ENCODE data around the gene EXOC4.

EXOC4 gene

GRCh38 chr7:133845005-133845404 is 592.1 kb downstream of the EXOC4 start:
- no peaks in the 10 kb centered on the region for H3K79me2 ChIP-seq (ENCODE audit: insufficient read depth, low read length)
- H3F3A ChIP-seq (ENCODE audit: insufficient read depth, low read length), result no peaks in the 10 kb centered on the region
- no peaks in the 10 kb centered on the region for H3K36me3 ChIP-seq (ENCODE audit: insufficient read depth, low read length)
- no peaks in the 10 kb centered on the region for H3K9me2 ChIP-seq (ENCODE audit: low read depth, low read length)
- no peak overlapping the region for H3K27ac ChIP-seq (ENCODE audit: low read depth, low read length, poor library complexity, severe bottlenecking)
- no peaks in the 10 kb centered on the region for H4K20me1 ChIP-seq (ENCODE audit: insufficient read depth, low read length)
- TF ChIP-seq CTCF (IDR thresholded peaks at IDR 0.05; ENCODE audit: low read length), result no peak
- TF ChIP-seq EZH2 (IDR thresholded peaks at IDR 0.05; ENCODE audit: borderline replicate concordance, low read length), result no peak
- H3K9ac ChIP-seq (ENCODE audit: low read length), result no peak overlapping the region
- no peak overlapping the region for H3K4me2 ChIP-seq (ENCODE audit: low read length)
- H3K9me3 ChIP-seq (ENCODE audit: low read length), result no peaks in the 10 kb centered on the region
- no peak overlapping the region for H3K4me3 ChIP-seq (ENCODE audit: low read depth, low read length, poor library complexity, severe bottlenecking)
- H3K27me3 ChIP-seq (ENCODE audit: insufficient read depth, low read length), result no peaks in the 10 kb centered on the region
- no peak overlapping the region for H2AFZ ChIP-seq (ENCODE audit: low read length)
- H3K4me1 ChIP-seq (ENCODE audit: insufficient read depth, low read length, severe bottlenecking), result no peaks in the 10 kb centered on the region

GRCh38 chr7:133846203-133846945 is 593.5 kb downstream of the EXOC4 start:
- Histone ChIP-seq H3K36me3 (ENCODE audit: insufficient read depth, low read length) (no peaks in the 10 kb centered on the region), H3K27ac (ENCODE audit: low read depth, low read length, poor library complexity, severe bottlenecking) (no peak overlapping the region), H2AFZ (ENCODE audit: low read length) (no peak overlapping the region), H3K9ac (ENCODE audit: low read length) (no peak overlapping the region), H3K4me2 (ENCODE audit: low read length) (no peak overlapping the region), H3F3A (ENCODE audit: insufficient read depth, low read length) (no peaks in the 10 kb centered on the region), H3K4me3 (ENCODE audit: low read depth, low read length, poor library complexity, severe bottlenecking) (no peak overlapping the region), H3K9me3 (ENCODE audit: low read length) (no peaks in the 10 kb centered on the region), H4K20me1 (ENCODE audit: insufficient read depth, low read length) (no peaks in the 10 kb centered on the region), H3K9me2 (ENCODE audit: low read depth, low read length) (no peaks in the 10 kb centered on the region), H3K4me1 (ENCODE audit: insufficient read depth, low read length, severe bottlenecking) (no peaks in the 10 kb centered on the region), H3K79me2 (ENCODE audit: insufficient read depth, low read length) (no peaks in the 10 kb centered on the region), H3K27me3 (ENCODE audit: insufficient read depth, low read length) (no peaks in the 10 kb centered on the region)
- no peak for TF ChIP-seq CTCF (IDR thresholded peaks at IDR 0.05; ENCODE audit: low read length)
- TF ChIP-seq EZH2 (IDR thresholded peaks at IDR 0.05; ENCODE audit: borderline replicate concordance, low read length), result no peak

- Histone ChIP-seq H3K79me2 (ENCODE audit: insufficient read depth, low read length) (no peaks in the 10 kb centered on the region), H4K20me1 (ENCODE audit: insufficient read depth, low read length) (no peaks in the 10 kb centered on the region), H3K4me1 (ENCODE audit: insufficient read depth, low read length, severe bottlenecking) (peaks cover 19% of the 10 kb centered on the region), H3K9ac (ENCODE audit: low read length) (no peak overlapping the region), H3K27ac (ENCODE audit: low read depth, low read length, poor library complexity, severe bottlenecking) (no peak overlapping the region), H2AFZ (ENCODE audit: low read length) (no peak overlapping the region), H3K27me3 (ENCODE audit: insufficient read depth, low read length) (no peaks in the 10 kb centered on the region), H3K9me3 (ENCODE audit: low read length) (no peaks in the 10 kb centered on the region), H3F3A (ENCODE audit: insufficient read depth, low read length) (no peaks in the 10 kb centered on the region), H3K4me2 (ENCODE audit: low read length) (no peak overlapping the region), H3K4me3 (ENCODE audit: low read depth, low read length, poor library complexity, severe bottlenecking) (no peak overlapping the region), H3K36me3 (ENCODE audit: insufficient read depth, low read length) (no peaks in the 10 kb centered on the region), H3K9me2 (ENCODE audit: low read depth, low read length) (no peaks in the 10 kb centered on the region)
- TF ChIP-seq EZH2 (IDR thresholded peaks at IDR 0.05; ENCODE audit: borderline replicate concordance, low read length) (no peak), CTCF (IDR thresholded peaks at IDR 0.05; ENCODE audit: low read length) (no peak)
These were observed 597.8 kb downstream of the EXOC4 start for GRCh38 chr7:133850497-133851280.

Measured in OCI-LY1 (cell line).